Uterus (tissue), 2 donors: ENCODE data around the gene KCNRG.

Experiments
- CTCF ChIP-seq, 4 experiments: fragments of 200-600 bp in 2 of 4; fragments of 450-650 bp in 2 of 4; sonication (generic) in 2 of 4; IDR thresholded peaks; one replicate each; pipeline ENCODE4 v1.5.1; 2016 to 2019; ENCODE audit warnings: antibody characterized with exemption in 4 of 4, mild to moderate bottlenecking in 2 of 4, moderate library complexity in 1 of 4
- POLR2A ChIP-seq, 2 donors: fragments of 450-650 bp; IDR thresholded peaks; one replicate each; pipeline ENCODE4 v1.6.1; 2016; ENCODE audit warnings: antibody characterized with exemption in 2 of 2, mild to moderate bottlenecking in 1 of 2, moderate library complexity in 1 of 2

GRCh38 chr13:49995625-49996101 is 19.6 kb upstream of the KCNRG start:
- no peak for TF ChIP-seq CTCF (IDR thresholded peaks at IDR 0.05)
- TF ChIP-seq POLR2A (IDR thresholded peaks at IDR 0.05): no peak
